SK-N-SH (cell line): ENCODE results near the gene ALPL. TPM values are rescaled to one million over a fixed set of nuclear protein-coding genes. Genes with fewer than 3 reads are reported as not detected.

ENCODE experiments used
- CTCF ChIA-PET: fragments of 300-600, 350-600 bp; formaldehyde crosslinking; extraction: SDS; loops from one replicate; lab custom pipeline; 2021; lab: Yijun Ruan, JAX
- POLR2A ChIA-PET: fragments of 350-600 bp; sonication (Branson Sonifier 250); formaldehyde crosslinking; extraction: SDS; loops from one replicate; lab custom pipeline; 2020; ENCODE audit warnings: antibody characterized with exemption, inconsistent platforms; lab: Yijun Ruan, JAX
- DNase-seq: peaks from one replicate; pipeline ENCODE4 v3.0.0; 2012
- H2AFZ ChIP-seq: fragments of 200-600 bp; sonication (generic); 2 replicates; pipeline ENCODE4 v1.8.1; 2016; ENCODE audit warnings: antibody characterized with exemption, mild to moderate bottlenecking, low read depth
- H3F3A ChIP-seq: fragments of 200-600 bp; sonication (generic); replicated peaks from 2 replicates; pipeline ENCODE3; 2016; ENCODE audit warnings: antibody characterized with exemption, mild to moderate bottlenecking; ENCODE audit not compliant: insufficient read depth
- H3K27ac ChIP-seq, 2 experiments: fragments of 200-500 bp in 1 of 2; fragments of 200-600 bp in 1 of 2; sonication (Bioruptor generic) in 1 of 2; sonication (generic), shearing (Covaris generic) in 1 of 2; 2 replicates each; pipeline versions ENCODE4 v1.5.1 to v1.6.1; 2014 to 2016; ENCODE audit warnings: low read depth in 2 of 2, inconsistent platforms in 1 of 2, low read length in 1 of 2, mild to moderate bottlenecking in 1 of 2, mixed read lengths in 1 of 2
- H3K27me3 ChIP-seq: fragments of 200-600 bp; sonication (generic), shearing (Covaris generic); 2 replicates; pipeline ENCODE4 v1.6.1; 2016; ENCODE audit warnings: mixed run types; ENCODE audit not compliant: insufficient read depth
- H3K36me3 ChIP-seq, 2 experiments: fragments of 200-500 bp in 1 of 2; fragments of 200-600 bp in 1 of 2; sonication (Bioruptor generic) in 1 of 2; sonication (generic) in 1 of 2; replicated peaks in 1 of 2; 2 replicates each; pipeline versions ENCODE3 to v1.5.1; 2014 to 2016; ENCODE audit warnings: low read length in 1 of 2, mild to moderate bottlenecking in 1 of 2; ENCODE audit not compliant: insufficient read depth in 2 of 2, control insufficient read depth in 1 of 2
- H3K4me1 ChIP-seq, 2 experiments: fragments of 200-500 bp in 1 of 2; fragments of 200-600 bp in 1 of 2; sonication (Bioruptor generic) in 1 of 2; sonication (generic), shearing (Covaris generic) in 1 of 2; 2 replicates each; pipeline versions ENCODE4 v1.5.1 to v1.6.1; 2014 to 2016; ENCODE audit warnings: low read depth in 1 of 2, low read length in 1 of 2, mixed run types in 1 of 2; ENCODE audit not compliant: insufficient read depth in 2 of 2, control insufficient read depth in 1 of 2
- H3K4me2 ChIP-seq: fragments of 200-600 bp; sonication (generic), shearing (Covaris generic); 2 replicates; pipeline ENCODE4 v1.6.1; 2017; ENCODE audit warnings: mixed run types
- H3K4me3 ChIP-seq, 2 experiments: fragments of 200-500 bp in 1 of 2; fragments of 200-600 bp in 1 of 2; sonication (Bioruptor generic) in 1 of 2; sonication (generic), shearing (Covaris generic) in 1 of 2; 2 replicates each; pipeline versions ENCODE4 v1.5.1 to v1.8.1; 2014 to 2016; ENCODE audit warnings: low read depth in 2 of 2, inconsistent platforms in 1 of 2, low read length in 1 of 2, mild to moderate bottlenecking in 1 of 2, mixed read lengths in 1 of 2, moderate library complexity in 1 of 2
- H3K79me2 ChIP-seq: fragments of 200-600 bp; sonication (generic); 2 replicates; pipeline ENCODE4 v1.8.1; 2017; ENCODE audit warnings: mild to moderate bottlenecking; ENCODE audit not compliant: insufficient read depth
- H3K9ac ChIP-seq: fragments of 200-600 bp; sonication (generic); 2 replicates; pipeline ENCODE4 v1.6.1; 2017; ENCODE audit warnings: mixed run types
- H3K9me2 ChIP-seq: fragments of 200-600 bp; sonication (generic); 2 replicates; pipeline ENCODE4 v1.6.1; 2017; ENCODE audit warnings: mixed run types
- H3K9me3 ChIP-seq: fragments of 200-600 bp; sonication (generic); 2 replicates; pipeline ENCODE4 v1.6.1; 2017; ENCODE audit warnings: mixed run types, mild to moderate bottlenecking, moderate library complexity
- H4K20me1 ChIP-seq: fragments of 200-600 bp; sonication (generic); 2 replicates; pipeline ENCODE4 v1.6.1; 2017; ENCODE audit warnings: mild to moderate bottlenecking, mixed run types; ENCODE audit not compliant: insufficient read depth
- CTCF ChIP-seq: fragments of 200-600 bp; sonication (generic); IDR thresholded peaks from 2 replicates; pipeline ENCODE4 v1.6.1; 2017; ENCODE audit warnings: antibody characterized with exemption, mild to moderate bottlenecking, moderate library complexity
- ELF1 ChIP-seq: IDR thresholded peaks from 2 replicates; pipeline ENCODE4 v1.4.0; 2012
- EZH2phosphoT487 ChIP-seq: fragments of 200-600 bp; sonication (generic); IDR thresholded peaks from 2 replicates; pipeline ENCODE4 v1.6.1; 2017; ENCODE audit warnings: low read depth, mixed run types, mild to moderate bottlenecking, antibody characterized with exemption, moderate library complexity, borderline replicate concordance
- FOXJ3 ChIP-seq: sonication (generic); formaldehyde crosslinking; IDR thresholded peaks from 2 replicates; pipeline ENCODE4 v1.5.1; 2020; ENCODE audit warnings: mild to moderate bottlenecking, missing genetic modification reagents
- FOXM1 ChIP-seq: IDR thresholded peaks from 2 replicates; pipeline ENCODE4 v1.4.0; 2012; ENCODE audit warnings: low read depth, mild to moderate bottlenecking
- MAX ChIP-seq: IDR thresholded peaks from 2 replicates; pipeline ENCODE4 v1.4.0; 2012; ENCODE audit warnings: low read depth
- MXI1 ChIP-seq: IDR thresholded peaks from 2 replicates; pipeline ENCODE4 v1.6.1; 2012; ENCODE audit warnings: mild to moderate bottlenecking, low read depth, low read length, improper control_type of control experiment
- NRF1 ChIP-seq: IDR thresholded peaks from 2 replicates; pipeline ENCODE4 v1.6.1; 2012; ENCODE audit warnings: low read depth, mild to moderate bottlenecking, low read length
- PBX3 ChIP-seq: IDR thresholded peaks from 2 replicates; pipeline ENCODE4; 2012
- RFX5 ChIP-seq: IDR thresholded peaks from 2 replicates; pipeline ENCODE4 v1.6.1; 2012; ENCODE audit warnings: mild to moderate bottlenecking, improper control_type of control experiment, low read length
- RXRA ChIP-seq: IDR thresholded peaks from 2 replicates; pipeline ENCODE4 v1.4.0; 2012; ENCODE audit warnings: low read depth, mild to moderate bottlenecking, borderline replicate concordance
- SIN3A ChIP-seq: IDR thresholded peaks from 2 replicates; pipeline ENCODE4 v1.6.1; 2012; ENCODE audit warnings: low read depth, mild to moderate bottlenecking, low read length, moderate library complexity, borderline replicate concordance
- TAF1 ChIP-seq: IDR thresholded peaks from 2 replicates; pipeline ENCODE4 v1.6.1; 2012; ENCODE audit warnings: low read depth, mild to moderate bottlenecking, low read length, moderate library complexity, borderline replicate concordance
- TCF12 ChIP-seq: IDR thresholded peaks from 2 replicates; pipeline ENCODE4 v1.4.0; 2012
- whole genome bisulfite sequencing: methylation state at CpG from one replicate; pipeline ENCODE4 v1.1.6; 2017; ENCODE audit warnings: low lambda C conversion rate; 5-methylcytosine and 5-hydroxymethylcytosine counted together
- polyA plus RNA-seq, 3 experiments: library from polyadenylated mRNA; depleted of rRNA; stranded (reverse); fragments of >200 nt; gene quantifications; 2 replicates each; pipeline ENCODE4 v1.2.3, GENCODE V29; 2012
- TF ChIP-seq, protein P1 (sequence below): IDR thresholded peaks from 2 replicates; pipeline ENCODE4 v1.4.0; 2012; ENCODE audit warnings: low read depth, borderline replicate concordance
- TF ChIP-seq, protein P2 (sequence below): fragments of 150-350 bp; IDR thresholded peaks from 2 replicates; pipeline ENCODE4 v1.6.1; 2016; ENCODE audit warnings: mild to moderate bottlenecking, low read depth, low read length

Gene ALPL
- polyA plus RNA-seq, 1 of the 3 experiments (the other 2 are of a cell fraction) = 0.69 TPM

DNA sequence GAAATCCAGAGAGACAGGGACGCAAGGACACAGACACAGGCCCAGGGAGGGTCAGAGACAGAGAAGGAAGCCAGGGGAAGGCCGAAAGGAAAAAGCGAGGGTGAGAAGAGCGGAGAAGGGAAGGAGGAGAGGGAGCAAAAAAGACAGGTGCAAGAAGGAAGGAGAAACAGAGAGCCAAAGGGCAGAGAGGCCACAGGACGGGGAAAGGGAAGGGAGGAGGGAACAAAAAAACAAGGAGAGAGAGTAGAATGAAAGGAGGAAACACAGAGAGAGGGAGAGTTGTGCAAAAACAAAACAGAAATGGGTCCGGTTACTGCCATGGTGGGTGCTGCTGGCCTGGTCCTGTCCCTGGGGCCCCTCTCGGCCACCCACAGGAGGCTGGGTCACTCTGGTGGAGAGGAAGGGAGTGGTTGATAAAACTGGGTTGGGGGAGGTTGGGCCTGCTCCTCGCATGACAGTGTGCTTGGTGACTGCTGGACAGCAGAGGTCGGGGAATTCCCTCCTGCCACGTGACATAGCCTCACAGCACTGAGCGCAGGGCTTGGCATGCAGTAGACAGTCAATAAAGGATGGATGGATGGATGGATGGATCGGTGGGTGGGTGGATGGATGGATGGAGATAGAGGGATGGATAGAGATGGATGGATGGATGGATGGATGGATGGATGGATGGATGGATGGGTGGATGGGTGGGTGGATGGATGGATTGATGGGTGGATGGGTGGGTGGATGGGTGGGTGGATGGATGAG, 95.2 kb downstream of the ALPL start:
- Histone ChIP-seq H3K4me3 (no peak overlapping the region), H3K9ac (no peak overlapping the region)
- WGBS = 84% methylated on average over 12 of the region's 12 CpGs

More for the DNA sequence above, 95.2 kb downstream of the ALPL start:
- H3K4me1 ChIP-seq = no peaks in the 10 kb centered on the region
- POLR2A ChIA-PET = no interaction called here
- H3F3A ChIP-seq = no peaks in the 10 kb centered on the region
- no peak for DNase-seq
- H4K20me1 ChIP-seq = no peaks in the 10 kb centered on the region
- H3K27me3 ChIP-seq = no peaks in the 10 kb centered on the region
- no peaks in the 10 kb centered on the region for H3K79me2 ChIP-seq
- no peaks in the 10 kb centered on the region for H3K36me3 ChIP-seq
- no peak overlapping the region for H3K27ac ChIP-seq
- TF ChIP-seq PBX3 (no peak), RFX5 (no peak), EZH2phosphoT487 (no peak), FOXJ3 (CRISPR knock-in tag) (no peak), RXRA (no peak), FOXM1 (no peak), CTCF (no peak), TCF12 (no peak), SIN3A (no peak), MXI1 (no peak), NRF1 (no peak), ELF1 (no peak), MAX (no peak), TAF1 (no peak)
- TF ChIP-seq, protein P1, sequence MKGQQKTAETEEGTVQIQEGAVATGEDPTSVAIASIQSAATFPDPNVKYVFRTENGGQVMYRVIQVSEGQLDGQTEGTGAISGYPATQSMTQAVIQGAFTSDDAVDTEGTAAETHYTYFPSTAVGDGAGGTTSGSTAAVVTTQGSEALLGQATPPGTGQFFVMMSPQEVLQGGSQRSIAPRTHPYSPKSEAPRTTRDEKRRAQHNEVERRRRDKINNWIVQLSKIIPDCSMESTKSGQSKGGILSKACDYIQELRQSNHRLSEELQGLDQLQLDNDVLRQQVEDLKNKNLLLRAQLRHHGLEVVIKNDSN = no peak
- TF ChIP-seq, protein P2, sequence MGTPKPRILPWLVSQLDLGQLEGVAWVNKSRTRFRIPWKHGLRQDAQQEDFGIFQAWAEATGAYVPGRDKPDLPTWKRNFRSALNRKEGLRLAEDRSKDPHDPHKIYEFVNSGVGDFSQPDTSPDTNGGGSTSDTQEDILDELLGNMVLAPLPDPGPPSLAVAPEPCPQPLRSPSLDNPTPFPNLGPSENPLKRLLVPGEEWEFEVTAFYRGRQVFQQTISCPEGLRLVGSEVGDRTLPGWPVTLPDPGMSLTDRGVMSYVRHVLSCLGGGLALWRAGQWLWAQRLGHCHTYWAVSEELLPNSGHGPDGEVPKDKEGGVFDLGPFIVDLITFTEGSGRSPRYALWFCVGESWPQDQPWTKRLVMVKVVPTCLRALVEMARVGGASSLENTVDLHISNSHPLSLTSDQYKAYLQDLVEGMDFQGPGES = no peak
- TF ChIP-seq, all 33 proteins: peak for 0
- H3K9me3 ChIP-seq = no peaks in the 10 kb centered on the region
- H2AFZ ChIP-seq = no peak overlapping the region
- no peak overlapping the region for H3K4me2 ChIP-seq
- CTCF ChIA-PET = no interaction called here
- no peaks in the 10 kb centered on the region for H3K9me2 ChIP-seq
